SK-N-MC (cell line): ENCODE results near the gene JTB.

Experiments used
- EZH2 ChIP-seq: fragments of 200-600 bp; sonication (generic); IDR thresholded peaks from one replicate; pipeline ENCODE4 v1.6.1; 2017; ENCODE audit warnings: antibody characterized with exemption
- POLR2AphosphoS5 ChIP-seq: IDR thresholded peaks from 2 replicates; pipeline ENCODE4 v1.6.1; 2012; ENCODE audit warnings: mild to moderate bottlenecking, low read depth, low read length, borderline replicate concordance

- TF ChIP-seq EZH2: no peak
- no peak for TF ChIP-seq POLR2AphosphoS5
Measured at GRCh38 chr1:153978274-153978909, 918 bp upstream of the JTB start.
